Adrenal gland (tissue), 12 donors: ENCODE data around the gene GRID1. TPM values are rescaled to one million over a fixed set of nuclear protein-coding genes. Genes with fewer than 3 reads are reported as not detected.

Experiments used
- DNase-seq, 7 donors: peaks; one replicate each; pipeline ENCODE4 v3.0.0-alpha.2; 2019 to 2020
- H3K27ac ChIP-seq, 5 donors: fragments of 200-600 bp; sonication (generic) in 4 of 5; 1 replicate in 3 of 5; 2 replicates in 2 of 5; pipeline versions ENCODE4 v1.5.1 to v1.8.0; 2016 to 2020; ENCODE audit warnings: mild to moderate bottlenecking in 1 of 5
- H3K27me3 ChIP-seq: fragments of 200-600 bp; 2 replicates; pipeline ENCODE4 v1.8.0; 2021
- H3K36me3 ChIP-seq, 2 donors: fragments of 200-600 bp; replicated peaks in 1 of 2; 1 replicate in 1 of 2; 2 replicates in 1 of 2; pipeline versions ENCODE4 v1.5.1 to v1.8.0; 2018 to 2022
- H3K4me1 ChIP-seq, 2 donors: fragments of 200-600 bp; replicated peaks in 1 of 2; 1 replicate in 1 of 2; 2 replicates in 1 of 2; pipeline versions ENCODE4 v1.5.1 to v1.8.0; 2018 to 2021
- H3K4me3 ChIP-seq, 4 donors: fragments of 200-600 bp; sonication (generic) in 3 of 4; one replicate each; pipeline ENCODE4 v1.5.1; 2016 to 2018
- H3K9me3 ChIP-seq, 3 donors: fragments of 200-600 bp; sonication (generic) in 1 of 3; replicated peaks in 1 of 3; 1 replicate in 2 of 3; 2 replicates in 1 of 3; pipeline versions ENCODE4 v1.5.1 to v1.8.0; 2016 to 2021
- CTCF ChIP-seq, 6 experiments: fragments of 450-650 bp in 4 of 6; fragments of 200-600 bp in 2 of 6; sonication (generic) in 1 of 6; IDR thresholded peaks; 1 replicate in 5 of 6; 2 replicates in 1 of 6; pipeline versions ENCODE4 v1.5.1 to v1.8.0; 2016 to 2021; ENCODE audit warnings: antibody characterized with exemption in 6 of 6, mild to moderate bottlenecking in 2 of 6, moderate library complexity in 1 of 6
- POLR2A ChIP-seq, 2 donors: fragments of 450-650 bp; IDR thresholded peaks; one replicate each; pipeline ENCODE4 v1.6.1; 2017; ENCODE audit warnings: antibody characterized with exemption in 2 of 2, mild to moderate bottlenecking in 2 of 2, moderate library complexity in 1 of 2
- WGBS, 4 donors: extraction: QIAGEN DNeasy Blood & Tissue Kit in 2 of 4; methylation state at CpG; one replicate each; pipeline versions ENCODE4 v1.1.5 to v1.1.7; 2013 to 2017; 5-methylcytosine and 5-hydroxymethylcytosine counted together
- intact Hi-C, 2 donors: fragments of 100-400 bp; cut with DNase I; formaldehyde crosslinking; loops; one replicate each; pipeline versions ENCODE4 v1.14.1 to v1.15.0; 2022 to 2023
- polyA plus RNA-seq, 3 donors: library from polyadenylated mRNA; stranded (reverse); fragments of 200-250 nt in 2 of 3; fragments of 350-450 nt in 1 of 3; fragmentation: Illumina TruSeq in 1 of 3; extraction: RNeasy Lipid Tissue Mini Kit (QIAGEN cat#74804) in 1 of 3; gene quantifications; one replicate each; pipeline ENCODE4 v1.2.3, GENCODE V29; 2013 to 2014
- total RNA-seq, 9 donors: library from RNA; depleted of rRNA in 4 of 9; stranded (reverse); fragments of >200 nt in 4 of 9; fragments of 120-200 nt in 1 of 9; fragmentation: NEBNext Ultra II Directional in 1 of 9; extraction: Animal tissue kit (Norgen Biotek cat#: 25700) in 1 of 9; gene quantifications; one replicate each; pipeline versions ENCODE4 v1.1.0 to v1.2.4, GENCODE V29; 2013 to 2023
- donor health status: healthy with polysubstance abuse.
- donor health status: Bipolar disorder and iron deficiency.
- donor health status: DM: yes; HTN: yes; CAD: no.
- donor health status: DM: no; HTN: no; CAD: no.
- donor health status: DM: no; HTN: no; CAD: no.
- donor health status: DM: yes; HTN: yes; CAD: no.

Gene GRID1
- total and polyA plus RNA-seq, 12 donors, result 2.2 to 8.0 (median 4.1) TPM

- Histone ChIP-seq H3K4me3 (no peak overlapping the region), H3K4me1 (no peaks in the 10 kb centered on the region), H3K27me3 (no peaks in the 10 kb centered on the region), H3K27ac (no peak overlapping the region), H3K36me3 (no peaks in the 10 kb centered on the region), H3K9me3 (no peaks in the 10 kb centered on the region)
- 54 to 70% (median 61%) methylated on average over 2 of the region's 2 CpGs for WGBS, 4 donors
- TF ChIP-seq CTCF (IDR thresholded peaks at IDR 0.05), result no peak
- no peak for TF ChIP-seq POLR2A (IDR thresholded peaks at IDR 0.05)
- intact Hi-C loops, result no loop called here
- DNase-seq, result no peak
Observed at GRCh38 chr10:85767891-85768290, 598.7 kb downstream of the GRID1 start.

GRCh38 chr10:85764108-85764507 lies 602.5 kb downstream of the GRID1 start:
- no peak overlapping the region for H3K4me3 ChIP-seq
- no peaks in the 10 kb centered on the region for H3K36me3 ChIP-seq
- DNase-seq, result no peak
- intact Hi-C loops, result no loop called here
- H3K27ac ChIP-seq, result no peak overlapping the region
- H3K4me1 ChIP-seq, result no peaks in the 10 kb centered on the region
- WGBS, 4 donors, result 63 to 79% (median 70%) methylated on average over 1 to 2 of the region's 2 CpGs
- TF ChIP-seq POLR2A (IDR thresholded peaks at IDR 0.05) (no peak), CTCF (IDR thresholded peaks at IDR 0.05) (no peak)
- no peaks in the 10 kb centered on the region for H3K27me3 ChIP-seq
- no peaks in the 10 kb centered on the region for H3K9me3 ChIP-seq

- Histone ChIP-seq H3K4me3 (no peak overlapping the region), H3K9me3 (no peaks in the 10 kb centered on the region), H3K27ac (no peak overlapping the region), H3K36me3 (no peaks in the 10 kb centered on the region), H3K27me3 (no peaks in the 10 kb centered on the region), H3K4me1 (no peaks in the 10 kb centered on the region)
- intact Hi-C loops, result no loop called here
- no peak for DNase-seq
- TF ChIP-seq POLR2A (IDR thresholded peaks at IDR 0.05) (no peak), CTCF (IDR thresholded peaks at IDR 0.05) (no peak)
- WGBS, 4 donors, result 77 to 93% (median 84%) methylated on average over 3 of the region's 3 CpGs
Observed at GRCh38 chr10:85761906-85762445, 604.6 kb downstream of the GRID1 start.

GRCh38 chr10:85741626-85742300 lies 624.8 kb downstream of the GRID1 start:
- 64 to 71% (median 68%) methylated on average over 5 of the region's 5 CpGs for WGBS, 4 donors
- intact Hi-C loops, result no loop called here
- no peak overlapping the region for H3K4me3 ChIP-seq
- no peaks in the 10 kb centered on the region for H3K4me1 ChIP-seq
- TF ChIP-seq CTCF (IDR thresholded peaks at IDR 0.05), result no peak
- TF ChIP-seq POLR2A (IDR thresholded peaks at IDR 0.05), result no peak
- no peaks in the 10 kb centered on the region for H3K27me3 ChIP-seq
- no peak for DNase-seq
- H3K36me3 ChIP-seq, result no peaks in the 10 kb centered on the region
- H3K27ac ChIP-seq, result no peak overlapping the region
- H3K9me3 ChIP-seq, result no peaks in the 10 kb centered on the region
